Caco-2 (cell line): Measurements from ENCODE around the gene PNMT. TPM values are rescaled to one million over a fixed set of nuclear protein-coding genes. Genes with fewer than 3 reads are reported as not detected.

ENCODE experiments used
- BruUV-seq: library from RNA; stranded (reverse); fragments of 400-500 nt; replicated peaks from 2 replicates; lab custom pipeline; 2021; lab: Mats Ljungman, UMichigan
- CTCF ChIA-PET: fragments of 300-600 bp; sonication (Branson Sonifier 250); formaldehyde crosslinking; loops from one replicate; lab custom pipeline; 2022; ENCODE audit warnings: antibody characterized with exemption; lab: Charles Lee
- POLR2A ChIA-PET: fragments of 300-600 bp; sonication (Branson Sonifier 250); formaldehyde crosslinking; loops from one replicate; lab custom pipeline; 2022; ENCODE audit warnings: antibody characterized with exemption; lab: Charles Lee
- DNase-seq, 2 experiments: peaks; one replicate each; pipeline versions ENCODE4 v3.0.0 to v3.0.0-alpha.2; 2020 to 2022
- H3K27me3 ChIP-seq: replicated peaks from 2 replicates; pipeline ENCODE4 v1.6.0; 2011; ENCODE audit warnings: low read length; ENCODE audit not compliant: control insufficient read depth, insufficient read depth
- H3K36me3 ChIP-seq: 2 replicates; pipeline ENCODE4 v1.5.1; 2011; ENCODE audit warnings: low read length; ENCODE audit not compliant: control insufficient read depth, insufficient read depth
- H3K4me1 ChIP-seq: fragments of 250-450 bp; sonication (Bioruptor Pico); 2 replicates; pipeline ENCODE4 v1.5.1; 2020; ENCODE audit warnings: mild to moderate bottlenecking
- H3K4me3 ChIP-seq: 2 replicates; pipeline ENCODE4 v1.5.1; 2011; ENCODE audit warnings: low read depth, mild to moderate bottlenecking, control low read depth, low read length
- H3K9me3 ChIP-seq: fragments of 250-450 bp; sonication (Bioruptor Pico); 2 replicates; pipeline ENCODE4 v1.5.1; 2020; ENCODE audit warnings: mild to moderate bottlenecking, moderate library complexity
- H3K27ac Mint-ChIP-seq: one replicate; pipeline ENCODE4 v1.8.0; 2022; ENCODE audit warnings: mixed read lengths; ENCODE audit not compliant: unreplicated experiment
- H3K27me3 Mint-ChIP-seq: one replicate; pipeline ENCODE4 v1.8.0; 2022; ENCODE audit warnings: mixed read lengths; ENCODE audit not compliant: insufficient read depth, unreplicated experiment
- H3K36me3 Mint-ChIP-seq: one replicate; pipeline ENCODE4 v1.8.0; 2022; ENCODE audit warnings: mild to moderate bottlenecking, mixed read lengths; ENCODE audit not compliant: insufficient read depth, unreplicated experiment
- H3K4me1 Mint-ChIP-seq: one replicate; pipeline ENCODE4 v1.8.0; 2022; ENCODE audit warnings: low read depth, mixed read lengths; ENCODE audit not compliant: unreplicated experiment
- H3K4me3 Mint-ChIP-seq: one replicate; pipeline ENCODE4 v1.8.0; 2022; ENCODE audit warnings: mild to moderate bottlenecking, moderate library complexity, mixed read lengths; ENCODE audit not compliant: unreplicated experiment
- H3K9me3 Mint-ChIP-seq: one replicate; pipeline ENCODE4 v1.8.0; 2022; ENCODE audit warnings: mixed read lengths; ENCODE audit not compliant: unreplicated experiment
- CTCF ChIP-seq, 2 experiments: fragments of 200-600 bp in 1 of 2; IDR thresholded peaks; 1 replicate in 1 of 2; 2 replicates in 1 of 2; pipeline versions ENCODE4 v1.5.1 to v1.8.0; 2011 to 2022; ENCODE audit warnings: antibody characterized with exemption in 1 of 2, control low read depth in 1 of 2, inconsistent platforms in 1 of 2, low read depth in 1 of 2, low read length in 1 of 2, mild to moderate bottlenecking in 1 of 2, moderate library complexity in 1 of 2; ENCODE audit not compliant: insufficient read depth in 1 of 2, severe bottlenecking in 1 of 2, unreplicated experiment in 1 of 2
- intact Hi-C: fragments of 100-400 bp; cut with micrococcal nuclease; formaldehyde crosslinking; loops from one replicate; pipeline ENCODE4 v1.10.0; 2022; ENCODE audit not compliant: unreplicated experiment
- total RNA-seq: library from RNA; stranded (reverse); gene quantifications from 2 replicates; pipeline ENCODE4 v1.2.3, GENCODE V29; 2022

Gene PNMT
- total RNA-seq, 1 experiment from 2014 or later, result not detected

- CTCF ChIA-PET, result no interaction called here
- Histone ChIP-seq H3K27me3 (no peaks in the 10 kb centered on the region), H3K4me3 (no peak overlapping the region), H3K9me3 (no peaks in the 10 kb centered on the region), H3K4me1 (peaks cover 17% of the 10 kb centered on the region), H3K36me3 (no peaks in the 10 kb centered on the region)
- no TSS peak for BruUV-seq
- DNase-seq, result no peak
- H3K4me3 Mint-ChIP-seq, result no peak overlapping the region
- no peaks in the 10 kb centered on the region for H3K27me3 Mint-ChIP-seq
- H3K4me1 Mint-ChIP-seq, result peaks cover 18% of the 10 kb centered on the region
- H3K9me3 Mint-ChIP-seq, result no peaks in the 10 kb centered on the region
- intact Hi-C loops, result no loop called here
- TF ChIP-seq CTCF (IDR thresholded peaks at IDR 0.05; ENCODE audit: insufficient read depth in 1 of 2, low read depth in 1 of 2, low read length in 1 of 2, severe bottlenecking in 1 of 2, unreplicated experiment in 1 of 2), result no peak
- H3K36me3 Mint-ChIP-seq, result peaks cover 8% of the 10 kb centered on the region
- H3K27ac Mint-ChIP-seq, result no peak overlapping the region
- POLR2A ChIA-PET, result no interaction called here
These were observed 15.2 kb downstream of the PNMT start for GRCh38 chr17:39683295-39683939.

GRCh38 chr17:39684369-39685192, 16.3 kb downstream of the PNMT start:
- TF ChIP-seq CTCF (IDR thresholded peaks at IDR 0.05; ENCODE audit: insufficient read depth in 1 of 2, low read depth in 1 of 2, low read length in 1 of 2, severe bottlenecking in 1 of 2, unreplicated experiment in 1 of 2), result no peak
- ChIA-PET CTCF (interaction anchor here (0.7 kb wide), 1 partner anchor 18 kb away, joined by 3 read pairs; no protein-coding TSS in a partner anchor), POLR2A (no interaction called here)
- Histone ChIP-seq H3K4me3 (no peak overlapping the region), H3K27me3 (no peaks in the 10 kb centered on the region), H3K4me1 (peaks cover 20% of the 10 kb centered on the region), H3K9me3 (no peaks in the 10 kb centered on the region), H3K36me3 (no peaks in the 10 kb centered on the region)
- peaks cover 11% of the 10 kb centered on the region for H3K4me1 Mint-ChIP-seq
- intact Hi-C loops, result no loop called here
- no peak overlapping the region for H3K27ac Mint-ChIP-seq
- H3K9me3 Mint-ChIP-seq, result no peaks in the 10 kb centered on the region
- H3K36me3 Mint-ChIP-seq, result peaks cover 8% of the 10 kb centered on the region
- no peak overlapping the region for H3K4me3 Mint-ChIP-seq
- DNase-seq, result no peak
- no peaks in the 10 kb centered on the region for H3K27me3 Mint-ChIP-seq
- BruUV-seq, result no TSS peak

- no peaks in the 10 kb centered on the region for H3K27me3 Mint-ChIP-seq
- H3K4me3 ChIP-seq, result peak overlapping the region; percentile 74
- intact Hi-C loops, result loop anchor here (1.0 kb wide), 1 partner anchor 8 kb away; no protein-coding TSS in a partner anchor
- peak in 1 of 2 experiments; percentile 69 for DNase-seq
- peaks cover 20% of the 10 kb centered on the region for H3K4me1 ChIP-seq
- H3K36me3 ChIP-seq, result no peaks in the 10 kb centered on the region
- H3K4me3 Mint-ChIP-seq, result peak overlapping the region; percentile 80
- CTCF ChIA-PET, result interaction anchor here (0.7 to 2.4 kb wide), 7 partner anchors 13 to 69 kb away, joined by 3 to 22 read pairs (median 6); partner anchors contain the start of genes ERBB2 and MIEN1
- peaks cover 11% of the 10 kb centered on the region for H3K4me1 Mint-ChIP-seq
- H3K27me3 ChIP-seq, result no peaks in the 10 kb centered on the region
- BruUV-seq, result TSS peak; percentile 79
- TF ChIP-seq CTCF (IDR thresholded peaks at IDR 0.05; ENCODE audit: insufficient read depth in 1 of 2, low read depth in 1 of 2, low read length in 1 of 2, severe bottlenecking in 1 of 2, unreplicated experiment in 1 of 2), result no peak
- peak overlapping the region; percentile 73 for H3K27ac Mint-ChIP-seq
- POLR2A ChIA-PET, result interaction anchor here (1.0 to 3.0 kb wide), 3 partner anchors 13 to 68 kb away, joined by 3 to 32 read pairs (median 11); partner anchors contain the start of genes ERBB2 and MIEN1
- no peaks in the 10 kb centered on the region for H3K9me3 ChIP-seq
- H3K9me3 Mint-ChIP-seq, result no peaks in the 10 kb centered on the region
- peaks cover 8% of the 10 kb centered on the region for H3K36me3 Mint-ChIP-seq
These were observed 18.9 kb downstream of the PNMT start for GRCh38 chr17:39687101-39687545.
